HFF-Myc (cell line): Measurements from ENCODE around the gene EXOSC9.

ENCODE experiments used
- DNase-seq: peaks from one replicate; pipeline ENCODE4 v3.0.0-alpha.2; 2011; ENCODE audit warnings: low read depth; ENCODE audit errors: extremely low read depth
- H3K4me3 ChIP-seq: replicated peaks from 2 replicates; pipeline ENCODE4 v1.5.1; 2011; ENCODE audit warnings: low read depth, mild to moderate bottlenecking, control low read depth, low read length
- TF ChIP-seq, protein P1 (sequence below): IDR thresholded peaks from 2 replicates; pipeline ENCODE4 v1.5.1; 2012; ENCODE audit warnings: mild to moderate bottlenecking, low read depth, low read length, control low read depth; ENCODE audit errors: missing control alignments

The EXOSC9 gene

DNA sequence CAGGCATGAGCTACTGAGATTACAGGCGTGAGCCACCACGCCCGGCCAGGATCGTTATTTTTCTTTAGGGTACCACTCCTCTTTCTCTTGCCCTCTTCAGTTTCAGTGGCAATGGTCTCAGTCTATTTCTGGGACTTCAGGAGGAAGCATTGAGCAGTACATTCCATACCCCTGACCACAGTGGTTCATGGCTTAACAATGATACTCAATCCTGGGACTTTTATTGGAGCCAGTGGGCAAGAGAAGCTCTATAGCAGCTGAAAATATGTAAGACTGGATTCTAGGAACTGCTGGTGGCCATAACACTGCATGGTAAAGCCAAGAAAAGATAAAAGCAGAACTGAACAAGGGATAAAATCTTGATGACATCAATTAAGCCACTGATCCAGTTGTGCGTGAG lies 28.4 kb downstream of the EXOSC9 start:
- H3K4me3 ChIP-seq = no peak overlapping the region
- TF ChIP-seq, protein P1, sequence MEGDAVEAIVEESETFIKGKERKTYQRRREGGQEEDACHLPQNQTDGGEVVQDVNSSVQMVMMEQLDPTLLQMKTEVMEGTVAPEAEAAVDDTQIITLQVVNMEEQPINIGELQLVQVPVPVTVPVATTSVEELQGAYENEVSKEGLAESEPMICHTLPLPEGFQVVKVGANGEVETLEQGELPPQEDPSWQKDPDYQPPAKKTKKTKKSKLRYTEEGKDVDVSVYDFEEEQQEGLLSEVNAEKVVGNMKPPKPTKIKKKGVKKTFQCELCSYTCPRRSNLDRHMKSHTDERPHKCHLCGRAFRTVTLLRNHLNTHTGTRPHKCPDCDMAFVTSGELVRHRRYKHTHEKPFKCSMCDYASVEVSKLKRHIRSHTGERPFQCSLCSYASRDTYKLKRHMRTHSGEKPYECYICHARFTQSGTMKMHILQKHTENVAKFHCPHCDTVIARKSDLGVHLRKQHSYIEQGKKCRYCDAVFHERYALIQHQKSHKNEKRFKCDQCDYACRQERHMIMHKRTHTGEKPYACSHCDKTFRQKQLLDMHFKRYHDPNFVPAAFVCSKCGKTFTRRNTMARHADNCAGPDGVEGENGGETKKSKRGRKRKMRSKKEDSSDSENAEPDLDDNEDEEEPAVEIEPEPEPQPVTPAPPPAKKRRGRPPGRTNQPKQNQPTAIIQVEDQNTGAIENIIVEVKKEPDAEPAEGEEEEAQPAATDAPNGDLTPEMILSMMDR = no peak
- DNase-seq = no peak

DNA sequence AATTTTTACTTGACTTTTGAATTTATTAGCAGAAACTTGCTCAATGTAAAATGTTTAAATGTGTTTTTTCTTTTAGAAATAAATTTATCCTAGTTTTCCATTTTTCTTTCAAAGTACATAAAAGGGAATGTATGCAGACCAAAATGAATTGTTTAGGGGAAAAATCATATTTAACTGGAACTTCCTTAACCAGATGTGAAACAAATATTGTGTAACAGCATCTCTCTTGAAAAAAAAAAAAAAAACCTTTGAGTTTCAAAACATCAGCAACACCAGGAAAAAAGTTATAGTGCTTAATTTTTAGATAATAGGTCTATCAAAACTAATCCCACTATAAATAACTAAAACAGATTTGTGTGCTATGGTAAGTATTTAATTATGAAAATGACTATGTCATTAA lies 37.0 kb downstream of the EXOSC9 start:
- no peak overlapping the region for H3K4me3 ChIP-seq
- TF ChIP-seq, protein P1 = no peak
- DNase-seq = no peak

DNA sequence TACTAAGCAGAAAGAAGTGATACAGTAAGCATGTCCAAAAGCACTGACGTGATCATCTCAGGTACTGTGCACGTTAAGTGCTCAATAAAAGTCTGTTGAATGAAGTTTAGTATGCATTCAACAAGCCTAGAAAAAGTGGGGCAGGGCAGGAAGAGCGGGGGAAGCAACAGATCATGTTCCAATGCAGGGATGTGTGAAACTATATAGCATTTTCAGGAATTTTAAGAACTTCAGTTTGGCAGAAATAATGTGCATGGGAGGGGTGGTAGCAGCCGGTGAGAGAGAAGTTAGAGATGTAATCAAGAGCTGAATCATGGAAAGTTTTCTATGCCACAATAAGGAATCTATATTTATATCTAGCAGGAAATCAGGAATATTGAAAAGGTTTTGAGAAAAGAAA lies 41.7 kb downstream of the EXOSC9 start:
- TF ChIP-seq, protein P1 = no peak
- DNase-seq = no peak
- H3K4me3 ChIP-seq = no peak overlapping the region

DNA sequence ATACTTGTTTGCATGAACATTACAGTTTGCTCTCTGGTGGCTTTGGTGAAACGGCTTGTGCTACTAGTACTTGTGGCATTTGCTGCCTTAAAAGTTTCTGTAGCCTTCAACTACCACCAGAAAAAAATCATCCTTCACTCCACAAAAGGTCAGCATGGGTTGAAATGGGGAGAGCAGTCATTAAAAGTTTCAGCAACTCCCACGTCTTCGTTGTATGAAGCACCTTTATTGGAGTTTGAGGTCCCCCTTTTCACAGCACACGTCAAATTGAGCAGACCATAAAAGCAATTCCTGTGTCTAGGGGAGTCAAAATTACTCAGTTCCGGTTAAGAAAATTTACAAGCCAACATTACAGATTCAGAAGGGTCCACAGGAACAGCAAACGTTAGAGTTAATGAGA lies 45.5 kb downstream of the EXOSC9 start:
- no peak overlapping the region for H3K4me3 ChIP-seq
- DNase-seq = no peak
- TF ChIP-seq, protein P1 = no peak

DNA sequence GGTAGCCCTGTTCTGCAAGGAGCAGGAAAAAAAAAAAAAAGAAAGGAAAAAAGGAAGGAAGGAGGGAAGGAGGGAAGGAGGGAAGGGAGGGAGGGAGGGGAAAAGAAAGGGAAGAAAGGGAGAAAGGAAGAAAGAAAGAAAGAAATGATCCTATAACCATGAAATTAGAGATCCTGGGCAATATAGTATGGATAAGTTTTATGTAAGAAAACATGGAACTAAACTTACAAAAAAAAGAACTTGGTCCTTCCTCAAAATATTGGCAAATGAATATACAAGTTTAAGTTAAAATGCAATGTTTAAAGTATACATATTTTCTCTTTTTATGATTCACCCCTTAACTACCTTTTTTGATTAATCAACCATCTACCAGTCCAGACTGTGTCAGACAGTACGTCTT lies 50.2 kb downstream of the EXOSC9 start:
- H3K4me3 ChIP-seq = no peak overlapping the region
- no peak for DNase-seq
- TF ChIP-seq, protein P1 = no peak

DNA sequence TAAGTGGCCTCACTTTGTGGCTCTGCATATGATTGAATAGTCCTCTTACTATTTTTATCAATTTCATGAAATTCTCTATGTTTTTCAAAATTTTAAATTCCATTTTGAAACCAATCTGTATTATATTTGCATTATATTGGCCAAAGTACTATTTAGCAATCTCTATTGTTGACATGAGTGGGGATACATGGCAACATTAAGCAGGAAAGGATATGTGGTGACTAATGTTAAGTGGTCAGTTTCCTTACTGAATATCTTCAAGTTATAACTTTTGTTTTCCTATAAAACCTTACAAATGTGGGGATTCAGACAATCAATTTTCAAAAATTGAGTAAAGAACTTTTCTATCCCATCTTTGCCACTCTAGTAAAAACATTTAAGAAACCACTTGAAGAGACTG lies 59.0 kb downstream of the EXOSC9 start:
- TF ChIP-seq, protein P1 = no peak
- no peak overlapping the region for H3K4me3 ChIP-seq
- no peak for DNase-seq

DNA sequence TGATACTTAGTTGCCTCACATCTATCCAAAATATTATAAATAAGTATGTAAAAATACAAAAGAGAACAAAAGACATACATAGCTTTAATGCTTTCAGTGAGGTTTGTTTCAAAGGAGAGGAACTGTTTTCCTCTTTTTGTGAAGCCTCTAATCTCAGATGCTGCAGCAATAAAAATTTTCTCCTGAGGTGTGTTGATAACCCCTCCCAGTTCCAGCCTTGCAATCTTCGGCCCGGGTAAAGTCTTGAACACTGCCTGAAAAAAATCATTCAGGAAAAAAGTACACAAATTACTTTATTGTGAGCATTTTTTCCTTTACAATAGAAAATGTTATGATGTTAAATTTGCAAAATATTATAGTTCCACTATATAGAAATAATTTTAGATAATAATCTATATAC lies 60.3 kb downstream of the EXOSC9 start:
- H3K4me3 ChIP-seq = no peak overlapping the region
- TF ChIP-seq, protein P1 = no peak
- no peak for DNase-seq
